Smooth muscle cell of the brain vasculature (primary cell): Measurements from ENCODE around the gene EIF2S1.
"Not testable (repeated sequence)": the region's sequence is repeated elsewhere in the genome, so short reads cannot be mapped to it uniquely, and the experiment has no call there.

Source experiments
- DNase-seq: peaks from one replicate; pipeline ENCODE4 v3.0.0-alpha.2; 2012; ENCODE audit warnings: low read depth, low spot score

The EIF2S1 gene

GRCh38 chr14:67359775-67360469, at the start of gene EIF2S1, which contains the start of gene ATP6V1D:
EIF2S1 (plus strand) TSS chr14:67360328; CDS start chr14:67364768, 4,440 bp downstream.
ATP6V1D (minus strand) TSS chr14:67359804; CDS start chr14:67359698, 106 bp downstream.
- peak; percentile 97 for DNase-seq

- no peak for DNase-seq
Observed at GRCh38 chr14:67311868-67312267, 48.3 kb upstream of the EIF2S1 start.

- DNase-seq = no peak
Observed at GRCh38 chr14:67313153-67313552, 47.0 kb upstream of the EIF2S1 start.

- no peak for DNase-seq
Observed at GRCh38 chr14:67317822-67318221, 42.3 kb upstream of the EIF2S1 start.

GRCh38 chr14:67319142-67319541, 41.0 kb upstream of the EIF2S1 start:
- no peak for DNase-seq

- not testable (repeated sequence) for DNase-seq
Observed at GRCh38 chr14:67329666-67330065, 30.5 kb upstream of the EIF2S1 start.

- DNase-seq = no peak
Observed at GRCh38 chr14:67331368-67332125, 28.6 kb upstream of the EIF2S1 start.

- DNase-seq = no peak
Observed at GRCh38 chr14:67332468-67332867, 27.7 kb upstream of the EIF2S1 start.

GRCh38 chr14:67335781-67336180, 24.3 kb upstream of the EIF2S1 start:
- no peak for DNase-seq

GRCh38 chr14:67341231-67341630, 18.9 kb upstream of the EIF2S1 start:
- DNase-seq = not testable (repeated sequence)

- no peak for DNase-seq
Observed at GRCh38 chr14:67343601-67344230, 16.4 kb upstream of the EIF2S1 start.

GRCh38 chr14:67345583-67345982, 14.5 kb upstream of the EIF2S1 start:
- DNase-seq = no peak

GRCh38 chr14:67352055-67352454, 8.1 kb upstream of the EIF2S1 start:
- no peak for DNase-seq

- DNase-seq = no peak
Observed at GRCh38 chr14:67357186-67357968, 2.8 kb upstream of the EIF2S1 start.

GRCh38 chr14:67357969-67358354, 2.2 kb upstream of the EIF2S1 start:
- DNase-seq = no peak

GRCh38 chr14:67358924-67359774, 979 bp upstream of the EIF2S1 start:
- no peak for DNase-seq

GRCh38 chr14:67360470-67361206, 510 bp downstream of the EIF2S1 start:
- DNase-seq = no peak

- DNase-seq = no peak
Observed at GRCh38 chr14:67365476-67365875, 5.3 kb downstream of the EIF2S1 start.

GRCh38 chr14:67370830-67371229, 10.7 kb downstream of the EIF2S1 start:
- no peak for DNase-seq
